Mononuclear cell (primary cell): Measurements from ENCODE around the gene SCN10A. TPM values are rescaled to one million over a fixed set of nuclear protein-coding genes. Genes with fewer than 3 reads are reported as not detected.

Source experiments
- H3K27me3 ChIP-seq: 2 replicates; pipeline ENCODE4 v1.6.0; 2011; ENCODE audit warnings: low read length, control low read depth; ENCODE audit not compliant: insufficient read depth
- H3K4me1 ChIP-seq: 2 replicates; pipeline ENCODE4 v1.5.1; 2011; ENCODE audit warnings: mild to moderate bottlenecking, low read length, control low read depth; ENCODE audit not compliant: insufficient read depth
- H3K4me3 ChIP-seq: 2 replicates; pipeline ENCODE4 v1.5.1; 2011; ENCODE audit warnings: mild to moderate bottlenecking, low read length, moderate library complexity
- H3K9me3 ChIP-seq: 2 replicates; pipeline ENCODE4 v1.5.1; 2011; ENCODE audit warnings: low read depth, mild to moderate bottlenecking, control low read depth, low read length
- total RNA-seq: library from RNA; depleted of rRNA; stranded (reverse); fragments of >200 nt; gene quantifications from one replicate; pipeline ENCODE4 v1.2.3, GENCODE V29; 2012

SCN10A gene
- total RNA-seq, 1 donor, result not detected

DNA sequence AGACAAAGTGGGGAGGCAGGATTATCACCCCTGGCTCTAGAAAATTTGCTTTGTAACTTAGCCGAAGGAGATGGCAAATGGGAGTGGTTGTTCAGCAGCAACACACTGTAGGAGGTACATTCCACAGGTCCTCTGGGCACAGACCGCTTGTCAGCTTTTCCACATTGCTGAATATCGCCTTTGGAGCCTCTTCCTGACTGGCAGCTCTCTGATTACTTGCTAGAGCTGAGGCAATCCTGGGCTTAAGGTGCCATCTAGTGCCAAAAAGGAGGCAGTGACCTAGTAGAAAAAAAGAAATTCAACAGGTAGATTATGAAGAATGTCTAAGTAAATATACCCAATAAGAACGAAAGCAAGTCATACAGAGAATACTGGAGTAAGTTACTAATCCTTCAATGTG is 153.5 kb downstream of the SCN10A start:
- Histone ChIP-seq H3K4me3 (no peak overlapping the region), H3K4me1 (no peaks in the 10 kb centered on the region), H3K9me3 (peaks cover 17% of the 10 kb centered on the region), H3K27me3 (peaks cover 5% of the 10 kb centered on the region)

DNA sequence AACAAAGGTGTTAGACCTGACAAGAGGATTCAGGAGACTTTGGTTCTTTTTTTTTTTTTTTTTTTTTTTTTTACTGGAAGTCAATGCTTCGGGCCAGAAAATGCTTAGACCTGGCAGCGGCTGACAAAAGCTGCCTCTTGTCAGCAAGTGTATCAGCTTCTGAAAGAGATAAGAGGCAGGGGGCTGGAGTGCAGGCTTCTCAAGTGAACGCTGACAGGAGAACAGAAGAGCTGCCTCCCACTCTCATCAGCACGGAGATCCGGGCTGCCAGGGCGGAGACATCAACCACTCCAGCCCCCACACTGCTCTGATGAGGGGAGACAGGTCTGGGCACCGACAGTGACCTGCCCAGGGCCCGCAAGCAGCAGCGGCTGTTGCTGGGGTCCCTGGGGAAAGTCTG is 157.2 kb downstream of the SCN10A start:
- H3K27me3 ChIP-seq, result peaks cover 12% of the 10 kb centered on the region
- H3K4me3 ChIP-seq, result no peak overlapping the region
- no peaks in the 10 kb centered on the region for H3K4me1 ChIP-seq
- peaks cover 17% of the 10 kb centered on the region for H3K9me3 ChIP-seq

DNA sequence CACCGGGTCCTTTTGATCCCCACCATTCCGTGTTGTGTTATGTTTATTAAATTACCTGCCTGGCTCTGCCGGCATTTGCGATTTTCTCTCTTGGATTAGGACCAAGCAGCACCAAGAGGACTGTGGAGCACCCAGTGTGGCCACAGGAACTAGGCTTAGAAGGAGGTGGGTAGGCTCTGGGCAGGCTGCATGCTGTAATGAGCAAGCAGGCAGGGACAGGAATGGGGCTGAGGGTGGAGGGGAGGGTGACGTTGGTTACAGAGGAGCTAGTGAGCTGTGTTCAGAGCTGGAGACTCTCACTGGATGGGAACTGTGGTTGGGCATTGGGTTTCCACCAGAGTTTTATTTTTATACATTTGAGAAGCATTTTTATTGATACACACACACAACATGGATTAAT is 158.6 kb downstream of the SCN10A start:
- Histone ChIP-seq H3K27me3 (peaks cover 7% of the 10 kb centered on the region), H3K9me3 (peaks cover 7% of the 10 kb centered on the region), H3K4me1 (no peaks in the 10 kb centered on the region), H3K4me3 (no peak overlapping the region)

DNA sequence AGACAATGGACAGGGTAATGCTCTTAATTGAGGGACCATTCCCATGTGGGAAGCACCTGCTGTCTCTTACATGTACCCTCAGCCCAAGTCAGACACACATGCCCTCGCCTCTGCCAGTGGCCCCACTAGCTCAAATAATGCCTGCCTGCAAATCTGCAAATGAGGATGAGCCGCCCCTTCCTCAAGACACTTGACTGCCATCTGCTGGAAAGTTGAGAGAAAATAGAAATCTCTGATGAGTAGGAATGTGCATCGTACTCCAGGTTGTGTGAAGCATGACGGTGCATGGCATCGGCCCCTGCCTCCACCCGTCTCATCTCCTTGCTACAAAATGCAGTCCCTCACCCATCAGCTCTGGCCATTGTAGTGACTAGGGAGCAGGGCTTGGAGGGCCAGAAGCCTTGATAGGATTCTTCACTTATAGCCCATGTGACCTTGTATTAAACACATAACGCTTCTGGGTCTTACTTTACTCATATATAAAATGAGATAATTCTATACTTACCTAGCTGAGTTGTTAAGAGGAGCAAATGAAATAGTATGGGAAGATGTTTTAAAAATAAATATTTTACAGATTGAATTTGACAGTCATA is 160.2 kb downstream of the SCN10A start:
- Histone ChIP-seq H3K4me3 (no peak overlapping the region), H3K9me3 (peaks cover under 1% of the 10 kb centered on the region), H3K27me3 (peaks cover 9% of the 10 kb centered on the region), H3K4me1 (peaks cover 4% of the 10 kb centered on the region)

DNA sequence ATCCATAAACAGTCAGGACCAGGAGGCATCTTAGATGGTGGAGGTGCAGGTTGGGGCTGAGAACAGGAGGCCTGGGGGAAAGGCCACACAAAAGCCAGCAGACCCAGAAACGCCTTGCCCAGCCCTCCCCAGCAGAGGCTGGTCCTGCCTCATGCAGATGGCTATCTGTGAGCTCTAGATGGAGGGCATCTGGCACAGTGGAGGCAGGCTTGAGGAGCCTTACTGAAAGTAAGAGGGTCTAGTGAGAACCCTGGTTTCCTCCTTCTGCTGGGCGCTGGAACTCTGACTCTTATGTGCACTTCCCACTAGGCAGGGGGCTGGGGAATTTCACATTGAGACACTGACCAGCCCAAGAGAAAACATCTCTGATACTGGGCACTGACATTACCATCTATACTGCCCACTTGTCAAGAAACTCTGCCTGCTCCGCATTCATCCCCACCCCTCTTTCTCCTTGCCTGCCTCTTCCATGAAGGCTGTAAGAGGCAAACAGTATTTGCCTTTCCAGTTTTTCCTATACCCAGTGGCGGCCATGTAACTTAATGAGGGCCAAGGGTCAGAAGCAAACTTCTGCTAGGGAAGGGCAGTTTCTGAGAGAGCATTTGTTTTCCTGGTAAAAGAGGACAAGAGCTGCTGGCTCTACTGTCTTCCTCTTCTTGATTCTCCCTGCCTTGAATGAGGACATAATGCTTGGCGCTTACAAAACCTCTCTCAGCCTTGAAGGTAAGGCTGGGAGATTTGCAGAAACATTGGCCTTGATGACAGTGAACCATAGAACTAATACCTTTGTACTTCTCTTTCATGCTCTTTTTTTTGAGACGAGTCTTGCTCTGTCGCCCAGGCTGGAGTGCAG is 162.1 kb downstream of the SCN10A start:
- Histone ChIP-seq H3K9me3 (no peaks in the 10 kb centered on the region), H3K4me3 (no peak overlapping the region), H3K27me3 (peaks cover 22% of the 10 kb centered on the region), H3K4me1 (peaks cover 8% of the 10 kb centered on the region)

DNA sequence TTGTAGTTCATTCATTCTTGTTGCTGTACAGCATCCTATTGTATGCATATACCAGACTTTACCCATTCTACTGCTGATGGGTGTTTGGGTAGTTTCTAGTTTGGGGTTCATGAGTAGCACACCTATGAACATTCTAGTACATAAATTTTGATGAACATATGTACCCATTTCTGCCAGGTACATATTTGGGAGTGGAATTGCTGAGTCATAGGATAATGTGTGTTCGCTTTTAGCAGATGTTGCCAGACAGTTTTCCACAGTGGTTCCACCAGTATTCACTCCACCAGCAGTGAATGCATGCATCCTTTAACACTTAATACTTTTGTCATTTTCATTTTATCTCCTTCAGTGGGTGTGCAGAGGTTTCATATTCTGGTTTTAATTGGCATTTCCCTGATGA is 163.1 kb downstream of the SCN10A start:
- Histone ChIP-seq H3K9me3 (no peaks in the 10 kb centered on the region), H3K4me3 (no peak overlapping the region), H3K4me1 (peaks cover 13% of the 10 kb centered on the region), H3K27me3 (peaks cover 32% of the 10 kb centered on the region)

DNA sequence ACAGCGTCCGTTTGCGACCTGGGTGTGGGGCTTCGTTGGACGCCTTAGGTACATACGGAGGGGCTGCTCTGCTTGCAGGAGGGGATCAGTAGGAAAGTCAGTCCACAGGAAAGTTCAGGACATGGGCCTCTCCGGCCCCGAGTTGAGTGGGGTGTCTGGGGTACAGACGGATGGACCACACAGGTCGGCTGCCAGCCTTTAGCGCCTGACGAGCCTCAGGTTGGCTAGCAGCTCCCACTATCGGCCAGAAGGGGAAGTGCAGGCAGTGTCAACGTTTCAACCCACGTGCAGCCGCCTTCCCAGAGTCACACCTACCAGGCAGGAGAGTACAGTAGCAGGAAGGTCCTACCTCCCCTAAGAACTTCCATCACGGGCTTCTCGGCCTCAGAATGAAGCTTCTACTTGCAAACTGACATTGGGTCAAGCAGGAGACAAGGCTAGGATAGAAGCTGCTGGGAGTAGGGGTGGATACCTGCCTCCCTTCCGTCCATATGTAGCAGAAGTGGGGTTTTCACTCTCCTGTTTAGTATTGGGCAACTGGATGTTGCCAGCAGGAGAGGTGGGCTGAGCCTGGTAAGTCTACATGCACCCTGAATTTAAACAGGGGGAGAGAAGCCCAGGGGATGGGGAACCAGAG is 164.7 kb downstream of the SCN10A start:
- Histone ChIP-seq H3K9me3 (no peaks in the 10 kb centered on the region), H3K4me1 (peaks cover 13% of the 10 kb centered on the region), H3K27me3 (peaks cover 32% of the 10 kb centered on the region), H3K4me3 (no peak overlapping the region)

DNA sequence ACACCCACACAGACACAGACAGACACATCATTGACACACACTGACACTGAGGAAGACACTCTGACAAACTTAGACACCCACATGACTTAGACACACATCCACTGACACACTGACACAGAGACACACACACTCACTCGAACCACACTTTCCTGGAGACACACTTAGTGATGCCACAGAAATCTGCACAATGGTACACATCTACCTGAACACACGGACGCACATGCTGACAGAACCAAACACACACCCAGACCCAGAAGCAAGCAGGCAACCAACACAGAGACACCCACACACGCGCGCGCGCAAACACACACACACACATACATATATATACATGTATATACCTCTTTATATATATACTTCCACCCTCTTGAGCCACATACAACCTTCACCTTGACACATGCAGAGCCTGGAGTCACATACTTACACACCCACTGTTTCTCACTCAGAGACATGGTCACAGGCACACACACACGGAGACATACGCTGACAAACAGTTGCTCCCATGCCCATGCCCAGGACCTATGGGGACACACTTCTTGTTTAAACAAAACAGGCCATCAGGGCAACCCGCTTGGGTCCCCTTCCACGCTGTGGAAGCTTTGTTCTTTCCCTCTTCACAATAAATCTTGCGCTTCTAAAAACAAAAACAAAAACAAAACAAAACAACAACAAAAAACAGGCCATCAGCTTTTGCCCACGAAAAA is 165.6 kb downstream of the SCN10A start:
- H3K27me3 ChIP-seq, result peaks cover 32% of the 10 kb centered on the region
- no peaks in the 10 kb centered on the region for H3K9me3 ChIP-seq
- peaks cover 13% of the 10 kb centered on the region for H3K4me1 ChIP-seq
- no peak overlapping the region for H3K4me3 ChIP-seq

DNA sequence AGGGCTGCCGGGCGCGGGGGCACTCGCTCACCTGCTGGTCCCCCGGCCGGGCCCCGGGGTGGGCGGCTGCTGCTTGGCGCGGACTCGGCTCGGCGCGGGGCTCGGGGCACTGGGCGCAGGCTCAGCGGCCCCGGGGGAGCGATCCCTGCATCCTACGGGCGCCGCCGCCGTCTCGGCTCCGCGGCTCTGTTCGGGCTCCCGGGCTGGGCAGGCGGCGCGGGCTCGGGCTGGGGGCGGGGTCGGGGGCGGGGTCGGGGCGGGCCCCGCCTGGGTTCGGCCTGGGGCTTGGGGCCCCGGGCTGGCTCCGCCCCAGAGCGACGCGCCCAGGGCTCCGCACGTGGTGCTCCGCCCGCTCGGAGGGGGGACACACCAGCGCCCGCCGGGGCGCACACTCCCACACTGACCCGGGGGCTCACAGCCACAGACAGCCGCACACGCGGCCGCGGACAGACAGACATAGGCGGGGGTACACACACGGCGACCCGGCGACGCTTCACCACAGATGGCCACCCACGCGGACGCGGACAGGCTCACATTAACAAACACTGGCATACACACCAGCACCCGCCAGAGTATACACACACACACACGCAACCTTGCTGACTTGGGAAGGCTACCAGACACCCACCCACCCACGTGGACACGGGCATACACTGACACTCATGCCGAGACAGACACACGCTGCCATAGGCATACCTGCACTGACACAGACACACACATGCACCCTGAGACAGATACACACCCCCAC is 166.3 kb downstream of the SCN10A start, which contains the start of gene SCN5A:
Gene SCN5A, minus strand, starts transcription at position 188 of the 748 bp plus-strand sequence. CDS start 16,380 bp downstream, outside the sequence.
- Histone ChIP-seq H3K4me3 (no peak within 1 kb of the TSS), H3K9me3 (no peaks in the 10 kb centered on the region), H3K4me1 (peaks cover 13% of the 10 kb centered on the region), H3K27me3 (peaks cover 32% of the 10 kb centered on the region)

DNA sequence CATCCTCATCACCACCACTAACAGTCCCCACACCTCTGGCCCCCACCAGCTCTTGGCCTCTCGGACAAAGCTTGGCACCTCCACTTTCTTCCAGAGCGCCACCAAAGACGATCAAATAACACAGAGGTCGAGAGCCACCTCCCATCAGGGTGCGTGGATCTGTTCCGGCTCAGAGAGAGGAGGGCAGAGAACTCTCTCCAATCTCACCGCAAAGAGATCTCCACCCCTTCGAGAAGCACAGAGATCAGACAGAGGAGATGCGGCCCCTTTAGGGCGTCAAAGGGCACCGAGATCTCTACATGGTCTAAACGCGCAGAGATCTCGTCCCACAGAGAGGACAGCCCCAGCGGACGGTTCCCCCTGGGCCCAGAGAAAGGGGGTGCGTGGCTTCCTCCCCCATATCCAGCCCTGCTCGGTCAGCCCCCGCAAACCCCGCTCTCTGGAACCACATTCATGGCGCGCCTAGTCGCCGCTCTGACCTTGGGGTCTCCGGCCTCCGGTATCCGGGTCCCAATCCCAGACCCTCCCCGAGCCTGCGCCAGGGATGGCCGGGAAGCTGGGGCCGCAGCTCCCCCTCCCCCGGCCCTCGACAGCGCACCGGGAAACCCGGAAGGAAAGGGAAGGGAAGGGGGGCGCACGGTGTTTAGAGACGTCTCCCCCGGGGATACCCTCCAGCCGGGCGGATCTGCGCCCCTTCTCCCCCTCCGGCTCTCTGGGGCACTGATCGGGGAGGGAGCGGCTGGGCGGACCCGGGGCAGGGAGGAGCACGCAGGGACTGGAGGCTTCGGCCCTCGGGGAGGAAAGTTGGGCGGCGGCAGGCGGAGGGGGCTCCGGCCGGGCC is 167.1 kb downstream of the SCN10A start:
- H3K4me3 ChIP-seq, result no peak overlapping the region
- peaks cover 32% of the 10 kb centered on the region for H3K27me3 ChIP-seq
- H3K9me3 ChIP-seq, result no peaks in the 10 kb centered on the region
- peaks cover 13% of the 10 kb centered on the region for H3K4me1 ChIP-seq

DNA sequence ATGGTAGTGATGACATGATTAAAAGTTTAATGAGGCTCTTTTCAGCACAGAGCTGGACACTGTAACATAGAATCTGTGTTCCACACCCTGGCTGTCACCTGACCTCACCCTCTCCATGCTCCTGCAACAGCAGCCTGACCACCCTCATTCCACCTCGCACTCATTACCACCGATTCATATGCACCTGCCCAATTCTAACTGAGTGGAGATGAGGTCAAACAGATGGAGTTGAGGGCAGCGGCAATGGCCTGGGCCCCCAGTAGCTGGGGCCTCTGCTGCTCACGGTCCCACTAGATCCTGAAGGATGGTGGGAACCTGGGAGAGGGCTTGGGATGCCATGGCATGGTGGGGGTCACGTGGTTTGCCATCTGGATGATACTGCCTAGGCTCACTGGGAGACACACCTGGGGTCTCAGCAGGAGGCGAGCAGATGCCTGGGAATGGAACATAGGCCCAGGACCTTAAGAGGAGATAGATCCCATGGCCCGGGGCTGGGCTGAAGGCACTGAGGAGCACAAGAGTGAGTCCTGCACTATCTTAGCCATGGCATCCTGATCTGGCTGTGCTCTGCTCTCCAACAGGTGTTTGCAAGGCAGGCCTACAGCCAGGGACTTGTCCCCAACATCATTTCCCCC is 167.9 kb downstream of the SCN10A start:
- H3K27me3 ChIP-seq, result peaks cover 32% of the 10 kb centered on the region
- no peak overlapping the region for H3K4me3 ChIP-seq
- no peaks in the 10 kb centered on the region for H3K9me3 ChIP-seq
- peaks cover 13% of the 10 kb centered on the region for H3K4me1 ChIP-seq

DNA sequence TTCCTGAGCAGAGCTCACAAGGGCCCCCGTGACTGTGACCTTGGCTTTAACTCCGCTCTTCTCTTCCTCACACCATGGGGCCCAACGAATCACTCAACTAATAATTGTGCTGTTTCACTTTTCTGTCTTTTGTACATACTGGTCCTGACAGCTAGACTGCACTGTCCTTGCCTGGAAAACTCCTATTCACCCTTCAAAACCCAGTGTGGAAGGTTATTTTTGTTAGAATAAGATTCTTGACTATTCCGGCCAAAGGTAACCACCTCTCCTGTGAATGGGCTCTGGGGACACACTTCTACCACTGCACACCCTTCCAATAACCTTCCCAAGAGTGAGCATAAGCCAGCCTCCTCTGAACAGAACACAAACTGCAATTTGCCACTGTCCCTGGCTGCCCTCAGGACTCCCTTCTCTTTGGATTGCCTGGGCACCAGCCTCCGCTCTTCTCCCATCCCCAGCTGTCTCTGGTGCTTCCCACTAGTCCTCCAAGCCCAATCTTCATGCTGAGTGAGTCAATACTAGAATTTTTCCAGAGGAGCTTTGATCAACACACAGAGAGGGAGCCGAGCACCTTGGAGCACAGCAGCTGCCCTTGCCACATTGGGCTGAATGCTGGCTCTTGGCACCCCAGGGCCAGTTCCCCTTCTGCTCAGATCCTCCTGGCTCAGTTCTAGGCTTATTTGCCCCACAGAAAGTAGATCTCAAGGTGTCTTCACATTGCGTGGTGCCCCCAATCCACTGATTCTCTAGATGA is 168.6 kb downstream of the SCN10A start:
- Histone ChIP-seq H3K9me3 (no peaks in the 10 kb centered on the region), H3K4me1 (peaks cover 13% of the 10 kb centered on the region), H3K4me3 (no peak overlapping the region), H3K27me3 (peaks cover 32% of the 10 kb centered on the region)
